NT2/D1 (cell line): ENCODE results near the gene TLE7.

Experiments
- YY1 ChIP-seq: IDR thresholded peaks from 2 replicates; pipeline ENCODE4 v1.6.1; 2011; ENCODE audit not compliant: insufficient read length, insufficient read depth
- ZNF274 ChIP-seq: IDR thresholded peaks from 2 replicates; pipeline ENCODE4 v1.6.1; 2011; ENCODE audit warnings: mild to moderate bottlenecking, low read depth, low read length

- TF ChIP-seq YY1 = no peak
- no peak for TF ChIP-seq ZNF274
Measured at GRCh38 chr16:71402007-71402406, 39.8 kb downstream of the TLE7 start.
